H9 (cell line): ENCODE data around the gene ANKRD29. TPM values are rescaled to one million over a fixed set of nuclear protein-coding genes. Genes with fewer than 3 reads are reported as not detected.

Experiments
- DNase-seq: peaks from one replicate; pipeline ENCODE4 v3.0.0-alpha.2; 2017
- H2AFZ ChIP-seq: one replicate; pipeline ENCODE4 v1.6.1; 2013; ENCODE audit warnings: mild to moderate bottlenecking, low read length, control low read depth, moderate library complexity
- H2AK5ac ChIP-seq: 2 replicates; pipeline ENCODE4 v1.6.1; 2013; ENCODE audit warnings: low read length, control low read depth, mixed read lengths; ENCODE audit not compliant: insufficient read length
- H2BK120ac ChIP-seq: one replicate; pipeline ENCODE4 v1.6.1; 2013; ENCODE audit warnings: low read depth, mild to moderate bottlenecking, low read length, control low read depth, inconsistent platforms; ENCODE audit not compliant: poor library complexity, severe bottlenecking
- H2BK12ac ChIP-seq: 2 replicates; pipeline ENCODE4 v1.6.1; 2013; ENCODE audit warnings: low read length, control low read depth, mixed read lengths, low read depth; ENCODE audit not compliant: insufficient read length
- H2BK15ac ChIP-seq: 2 replicates; pipeline ENCODE4 v1.6.1; 2013; ENCODE audit warnings: low read depth, low read length, control low read depth
- H2BK20ac ChIP-seq: one replicate; pipeline ENCODE4 v1.6.1; 2013; ENCODE audit warnings: low read depth, mild to moderate bottlenecking, low read length, control low read depth, inconsistent platforms; ENCODE audit not compliant: poor library complexity, severe bottlenecking
- H2BK5ac ChIP-seq: 2 replicates; pipeline ENCODE4 v1.6.1; 2013; ENCODE audit warnings: low read length, control low read depth, mixed read lengths; ENCODE audit not compliant: insufficient read length
- H3K14ac ChIP-seq: 2 replicates; pipeline ENCODE4 v1.6.1; 2013; ENCODE audit warnings: low read length, control low read depth; ENCODE audit not compliant: insufficient read depth
- H3K18ac ChIP-seq: 2 replicates; pipeline ENCODE4 v1.6.1; 2013; ENCODE audit warnings: low read depth, mild to moderate bottlenecking, mixed read lengths, low read length, control low read depth; ENCODE audit not compliant: insufficient read length
- H3K23ac ChIP-seq: 2 replicates; pipeline ENCODE4 v1.6.1; 2013; ENCODE audit warnings: low read length, control low read depth, mixed read lengths, low read depth; ENCODE audit not compliant: insufficient read length
- H3K23me2 ChIP-seq: 2 replicates; pipeline ENCODE4 v1.6.1; 2013; ENCODE audit warnings: low read depth, mild to moderate bottlenecking, mixed read lengths, low read length, control low read depth; ENCODE audit not compliant: insufficient read length, poor library complexity, severe bottlenecking
- H3K27ac ChIP-seq: 2 replicates; pipeline ENCODE4 v1.5.1; 2013; ENCODE audit warnings: low read length, control low read depth, mixed read lengths, low read depth; ENCODE audit not compliant: insufficient read length
- H3K27me3 ChIP-seq: 2 replicates; pipeline ENCODE4 v1.6.1; 2013; ENCODE audit warnings: low read length, control low read depth, inconsistent platforms; ENCODE audit not compliant: insufficient read depth
- H3K4ac ChIP-seq: 2 replicates; pipeline ENCODE4 v1.6.1; 2013; ENCODE audit warnings: low read depth, mild to moderate bottlenecking, control low read depth, inconsistent platforms, low read length, moderate library complexity
- H3K4me1 ChIP-seq: 2 replicates; pipeline ENCODE4 v1.6.1; 2013; ENCODE audit warnings: low read length, control low read depth, inconsistent platforms; ENCODE audit not compliant: insufficient read depth
- H3K4me2 ChIP-seq: 2 replicates; pipeline ENCODE4 v1.6.1; 2013; ENCODE audit warnings: low read length, control low read depth, mixed read lengths; ENCODE audit not compliant: insufficient read length, insufficient read depth
- H3K56ac ChIP-seq: 2 replicates; pipeline ENCODE4 v1.6.1; 2013; ENCODE audit warnings: low read depth, mild to moderate bottlenecking, mixed read lengths, low read length, control low read depth; ENCODE audit not compliant: insufficient read length
- H3K79me1 ChIP-seq: 2 replicates; pipeline ENCODE4 v1.6.1; 2013; ENCODE audit warnings: low read depth, mild to moderate bottlenecking, moderate library complexity, low read length, control low read depth, inconsistent platforms; ENCODE audit not compliant: insufficient read depth, poor library complexity, severe bottlenecking
- H3K79me2 ChIP-seq: 2 replicates; pipeline ENCODE4 v1.6.1; 2013; ENCODE audit warnings: low read length, control low read depth, inconsistent platforms; ENCODE audit not compliant: insufficient read depth
- H3K9ac ChIP-seq: 2 replicates; pipeline ENCODE4 v1.6.1; 2013; ENCODE audit warnings: low read length, control low read depth, mixed read lengths; ENCODE audit not compliant: insufficient read length; ENCODE audit errors: extremely low read depth
- H3K9me3 ChIP-seq: one replicate; pipeline ENCODE4 v1.6.1; 2013; ENCODE audit warnings: low read depth, low read length, inconsistent platforms; ENCODE audit not compliant: control insufficient read depth
- H3T11ph ChIP-seq: one replicate; pipeline ENCODE4 v1.6.1; 2013; ENCODE audit warnings: mild to moderate bottlenecking, low read length, control low read depth, inconsistent platforms
- H4K20me1 ChIP-seq: one replicate; pipeline ENCODE4 v1.6.1; 2013; ENCODE audit not compliant: control insufficient read depth, insufficient read length, insufficient read depth
- H4K5ac ChIP-seq: 2 replicates; pipeline ENCODE4 v1.6.1; 2013; ENCODE audit warnings: low read depth, mild to moderate bottlenecking, mixed read lengths, low read length, control low read depth; ENCODE audit not compliant: insufficient read length
- H4K8ac ChIP-seq: replicated peaks from 2 replicates; pipeline ENCODE4 v1.6.1; 2013; ENCODE audit warnings: low read length, control low read depth, mixed read lengths, low read depth; ENCODE audit not compliant: insufficient read length
- H4K91ac ChIP-seq: 2 replicates; pipeline ENCODE4 v1.6.1; 2013; ENCODE audit warnings: low read depth, mild to moderate bottlenecking, moderate library complexity, mixed read lengths, low read length, control low read depth; ENCODE audit not compliant: insufficient read length
- H3K27ac Mint-ChIP-seq, 3 experiments: 2 replicates in 2 of 3; 3 replicates in 1 of 3; pipeline ENCODE4 v1.8.0; 2020 to 2021; ENCODE audit warnings: mixed read lengths in 3 of 3, mild to moderate bottlenecking in 1 of 3, moderate library complexity in 1 of 3
- H3K27me3 Mint-ChIP-seq: 2 replicates; pipeline ENCODE4 v1.8.0; 2021; ENCODE audit warnings: low read depth, mild to moderate bottlenecking, moderate library complexity, mixed read lengths
- H3K36me3 Mint-ChIP-seq, 3 experiments: 2 replicates in 2 of 3; 3 replicates in 1 of 3; pipeline ENCODE4 v1.8.0; 2020 to 2021; ENCODE audit warnings: low read depth in 3 of 3, mixed read lengths in 3 of 3; ENCODE audit not compliant: insufficient read depth in 1 of 3
- H3K4me1 Mint-ChIP-seq, 2 experiments: 2 replicates each; pipeline ENCODE4 v1.8.0; 2020; ENCODE audit warnings: mixed read lengths in 2 of 2
- H3K4me3 Mint-ChIP-seq, 2 experiments: 2 replicates in 1 of 2; 3 replicates in 1 of 2; pipeline ENCODE4 v1.8.0; 2020 to 2021; ENCODE audit warnings: mild to moderate bottlenecking in 2 of 2, mixed read lengths in 2 of 2, moderate library complexity in 1 of 2
- H3K9me3 Mint-ChIP-seq, 2 experiments: 2 replicates in 1 of 2; 3 replicates in 1 of 2; pipeline ENCODE4 v1.8.0; 2020; ENCODE audit warnings: mild to moderate bottlenecking in 2 of 2, mixed read lengths in 2 of 2, moderate library complexity in 1 of 2
- WGBS: extraction: QIAGEN DNeasy Blood & Tissue Kit; methylation state at CpG from one replicate; pipeline ENCODE4 v1.1.7; 2013; ENCODE audit warnings: missing lambda C conversion rate, low lambda C conversion rate, mixed read lengths; ENCODE audit not compliant: insufficient read length; ENCODE audit errors: extremely low coverage; 5-methylcytosine and 5-hydroxymethylcytosine counted together
- total RNA-seq: library from RNA; stranded (reverse); gene quantifications from 2 replicates; pipeline ENCODE4 v1.2.1, GENCODE V29; 2021
- TF ChIP-seq, protein P1 (sequence below): fragments of 200-600 bp; sonication (generic); conservative IDR thresholded peaks from 3 replicates; pipeline ENCODE4 v1.8.0; 2021; ENCODE audit warnings: antibody characterized with exemption, mild to moderate bottlenecking

The ANKRD29 gene
- total RNA-seq, 1 experiment from 2014 or later, result 2.1 TPM

DNA sequence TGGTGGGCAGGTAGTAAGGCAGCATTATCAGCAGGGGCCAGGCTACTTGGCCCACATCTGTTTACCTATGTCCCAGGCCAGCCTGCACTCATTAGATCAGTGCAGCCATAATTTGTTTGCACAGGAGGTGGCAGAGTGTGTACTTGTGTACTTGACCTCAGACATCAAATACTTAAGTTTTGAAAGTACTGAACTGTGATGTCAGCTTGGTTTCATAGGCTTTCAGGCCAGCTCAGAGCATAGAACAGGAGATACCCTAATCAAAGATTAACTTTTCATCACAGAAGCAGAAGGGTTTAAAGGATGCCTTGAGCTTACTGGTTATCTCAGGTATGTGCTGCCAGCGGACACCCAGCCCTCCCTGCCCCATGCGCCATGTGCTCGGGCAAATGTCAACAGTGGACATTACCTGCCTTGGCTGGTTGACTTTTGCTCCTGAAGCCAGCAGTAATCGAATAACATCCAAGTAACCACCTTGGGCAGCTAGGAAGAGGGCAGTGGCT, 33.2 kb downstream of the ANKRD29 start:
- Histone ChIP-seq H3K27me3 (no peaks in the 10 kb centered on the region), H3K79me2 (no peaks in the 10 kb centered on the region), H2BK20ac (no peak overlapping the region), H2BK120ac (no peak overlapping the region), H3T11ph (no peak overlapping the region), H4K91ac (no peak overlapping the region), H3K23ac (no peak overlapping the region), H2BK5ac (no peak overlapping the region), H3K9me3 (no peaks in the 10 kb centered on the region), H3K79me1 (no peaks in the 10 kb centered on the region), H4K5ac (no peak overlapping the region), H3K27ac (no peak overlapping the region), H3K18ac (no peak overlapping the region), H3K56ac (no peak overlapping the region), H2BK12ac (no peak overlapping the region), H4K20me1 (no peaks in the 10 kb centered on the region), H2AFZ (no peak overlapping the region), H3K4me1 (no peaks in the 10 kb centered on the region), H3K9ac (no peak overlapping the region), H3K4me2 (no peak overlapping the region), H4K8ac (no peak overlapping the region), H3K23me2 (no peaks in the 10 kb centered on the region), H3K14ac (no peak overlapping the region), H2AK5ac (no peak overlapping the region), H3K4ac (no peak overlapping the region), H2BK15ac (no peak overlapping the region)
- H3K36me3 Mint-ChIP-seq, result no peaks in the 10 kb centered on the region
- no CpG with 5 or more reads among the region's 4 CpGs for WGBS
- TF ChIP-seq, protein P1, sequence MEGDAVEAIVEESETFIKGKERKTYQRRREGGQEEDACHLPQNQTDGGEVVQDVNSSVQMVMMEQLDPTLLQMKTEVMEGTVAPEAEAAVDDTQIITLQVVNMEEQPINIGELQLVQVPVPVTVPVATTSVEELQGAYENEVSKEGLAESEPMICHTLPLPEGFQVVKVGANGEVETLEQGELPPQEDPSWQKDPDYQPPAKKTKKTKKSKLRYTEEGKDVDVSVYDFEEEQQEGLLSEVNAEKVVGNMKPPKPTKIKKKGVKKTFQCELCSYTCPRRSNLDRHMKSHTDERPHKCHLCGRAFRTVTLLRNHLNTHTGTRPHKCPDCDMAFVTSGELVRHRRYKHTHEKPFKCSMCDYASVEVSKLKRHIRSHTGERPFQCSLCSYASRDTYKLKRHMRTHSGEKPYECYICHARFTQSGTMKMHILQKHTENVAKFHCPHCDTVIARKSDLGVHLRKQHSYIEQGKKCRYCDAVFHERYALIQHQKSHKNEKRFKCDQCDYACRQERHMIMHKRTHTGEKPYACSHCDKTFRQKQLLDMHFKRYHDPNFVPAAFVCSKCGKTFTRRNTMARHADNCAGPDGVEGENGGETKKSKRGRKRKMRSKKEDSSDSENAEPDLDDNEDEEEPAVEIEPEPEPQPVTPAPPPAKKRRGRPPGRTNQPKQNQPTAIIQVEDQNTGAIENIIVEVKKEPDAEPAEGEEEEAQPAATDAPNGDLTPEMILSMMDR, result no peak
- H3K4me1 Mint-ChIP-seq, result peaks cover 5 to 8% of the 10 kb centered on the region in 2 experiments
- H3K4me3 Mint-ChIP-seq, result no peak overlapping the region
- peaks cover 2% of the 10 kb centered on the region; the same call in 1 of the 2 replicates for H3K27me3 Mint-ChIP-seq
- no peak overlapping the region for H3K27ac Mint-ChIP-seq
- H3K9me3 Mint-ChIP-seq, result no peaks in the 10 kb centered on the region
- no peak for DNase-seq
